ENCODE results near the gene RIPK1. TPM values are rescaled to one million over a fixed set of nuclear protein-coding genes. Genes with fewer than 3 reads are reported as not detected.

The RIPK1 gene
- total and polyA plus RNA-seq, 9 of the 15 experiments (the other 6 are each of a cell fraction or from before 2014, with no cell fraction given): 3.8 to 24.9 (median 17.7) TPM

- TF ChIP-seq UBTF (IDR thresholded peaks at IDR 0.05; ENCODE audit: borderline replicate concordance in 1 of 2, low read depth in 2 of 2, low read length in 2 of 2) (peak in 1 of 2 experiments; percentile 24; a peak in 3 of 4 replicates), ZNF408 (CRISPR knock-in tag; IDR thresholded peaks at IDR 0.05; ENCODE audit: low read depth) (no peak), MYNN (IDR thresholded peaks at IDR 0.05) (no peak), MYNN (CRISPR knock-in tag; IDR thresholded peaks at IDR 0.05) (no peak), ZNF347 (CRISPR knock-in tag; IDR thresholded peaks at IDR 0.05; ENCODE audit: low read depth) (no peak), ZNF174 (CRISPR knock-in tag; IDR thresholded peaks at IDR 0.05) (no peak), ZFP1 (CRISPR knock-in tag; IDR thresholded peaks at IDR 0.05) (no peak), PTTG1 (tag; IDR thresholded peaks at IDR 0.05; ENCODE audit: low read depth) (no peak), ZNF785 (CRISPR knock-in tag; IDR thresholded peaks at IDR 0.05) (no peak), ZNF121 (CRISPR knock-in tag; conservative IDR thresholded peaks at IDR 0.05) (no peak), ETS2 (tag; IDR thresholded peaks at IDR 0.05; ENCODE audit: borderline replicate concordance, poor library complexity, severe bottlenecking) (no peak), ELF1 (tag; IDR thresholded peaks at IDR 0.05) (no peak), ZSCAN32 (CRISPR knock-in tag; IDR thresholded peaks at IDR 0.05) (no peak), IRF9 (tag; IDR thresholded peaks at IDR 0.05) (no peak), ZNF143 (CRISPR knock-in tag; IDR thresholded peaks at IDR 0.05) (no peak; the same call in 1 of the 2 replicates), ZNF778 (CRISPR knock-in tag; IDR thresholded peaks at IDR 0.05) (no peak), HMGXB4 (CRISPR knock-in tag; IDR thresholded peaks at IDR 0.05) (peak; percentile 88), ZNF668 (CRISPR knock-in tag; IDR thresholded peaks at IDR 0.05) (no peak), ZBTB12 (CRISPR knock-in tag; IDR thresholded peaks at IDR 0.05) (no peak), ARNT (IDR thresholded peaks at IDR 0.05) (no peak; a peak in 1 of 4 replicates), ZNF75A (CRISPR knock-in tag; IDR thresholded peaks at IDR 0.05) (peak; percentile 100), L3MBTL2 (IDR thresholded peaks at IDR 0.05) (peak; percentile 80), ZNF3 (CRISPR knock-in tag; IDR thresholded peaks at IDR 0.05) (no peak)
Measured at GRCh38 chr6:3063733-3064700, 4.3 kb upstream of the RIPK1 start (continued).
